ENCODE measurements around the gene NACC1. TPM values are rescaled to one million over a fixed set of nuclear protein-coding genes. Genes with fewer than 3 reads are reported as not detected.
"Not testable (repeated sequence)": the region's sequence is repeated elsewhere in the genome, so short reads cannot be mapped to it uniquely, and the experiment has no call there.

Gene NACC1
- total RNA-seq, 1 donor from 2014 or later = 62.1 TPM

- Mint-ChIP-seq H3K36me3 (ENCODE audit: low read depth) (peaks cover 59% of the 10 kb centered on the region), H3K4me1 (no peaks in the 10 kb centered on the region), H3K4me3 (no peak overlapping the region), H3K27me3 (no peaks in the 10 kb centered on the region), H3K9me3 (no peaks in the 10 kb centered on the region), H3K27ac (no peak overlapping the region)
- POLR2A ChIA-PET = no interaction called here
- CTCF ChIA-PET = no interaction called here
- no peak for TF ChIP-seq CTCF (IDR thresholded peaks at IDR 0.05)
- DNase-seq (no peak), ATAC-seq (ENCODE audit: low read depth) (no peak)
- intact Hi-C loops (cut with micrococcal nuclease) = no loop called here
These were observed 21.7 kb downstream of the NACC1 start for GRCh38 chr19:13139633-13140311.

- peaks cover 33% of the 10 kb centered on the region for H3K36me3 Mint-ChIP-seq (ENCODE audit: low read depth)
- H3K9me3 Mint-ChIP-seq = no peaks in the 10 kb centered on the region
- no peak overlapping the region for H3K27ac Mint-ChIP-seq
- H3K4me1 Mint-ChIP-seq = peaks cover 28% of the 10 kb centered on the region
- H3K27me3 Mint-ChIP-seq = no peaks in the 10 kb centered on the region
- no peak overlapping the region for H3K4me3 Mint-ChIP-seq
- CTCF ChIA-PET = interaction anchor here (1.0 kb wide), 1 partner anchor 116 kb away, joined by 3 read pairs; no protein-coding TSS in a partner anchor
- DNase-seq (no peak), ATAC-seq (ENCODE audit: low read depth) (no peak)
- intact Hi-C loops (cut with micrococcal nuclease) = no loop called here
- TF ChIP-seq CTCF (IDR thresholded peaks at IDR 0.05) = no peak
- POLR2A ChIA-PET = interaction anchor here (0.7 kb wide), 2 partner anchors 64 to 263 kb away, joined by 4 to 11 read pairs; no protein-coding TSS in a partner anchor
These were observed 28.9 kb downstream of the NACC1 start for GRCh38 chr19:13146763-13147563.

- not testable (repeated sequence) for H3K27me3 Mint-ChIP-seq
- peaks cover 34% of the 10 kb centered on the region for H3K4me1 Mint-ChIP-seq
These were observed 31.1 kb downstream of the NACC1 start for GRCh38 chr19:13149173-13149627.

GRCh38 chr19:13149628-13150186 lies 31.6 kb downstream of the NACC1 start:
- no peaks in the 10 kb centered on the region for H3K27me3 Mint-ChIP-seq
- CTCF ChIA-PET = interaction anchor here (0.9 to 1.8 kb wide), 7 partner anchors 18 to 113 kb away, joined by 3 to 18 read pairs (median 3); partner anchors contain the start of gene NACC1
- intact Hi-C loops (cut with micrococcal nuclease) = loop anchor here (1.0 to 10.0 kb wide), 9 partner anchors 17 to 988 kb away; partner anchors contain the start of genes ASF1B, CALR, LYL1 and RFX1
- no peak for TF ChIP-seq CTCF (IDR thresholded peaks at IDR 0.05)
- ATAC-seq (ENCODE audit: low read depth) (peak; percentile 2), DNase-seq (no peak)
- peak overlapping the region; percentile 99 for H3K4me3 Mint-ChIP-seq
- peak overlapping the region; percentile 99 for H3K27ac Mint-ChIP-seq
- peaks cover 34% of the 10 kb centered on the region for H3K4me1 Mint-ChIP-seq
- POLR2A ChIA-PET = interaction anchor here (0.6 to 5.0 kb wide), 18 partner anchors 17 to 1350 kb away, joined by 3 to 258 read pairs (median 4); partner anchors contain the start of genes LYL1, NACC1 and TRMT1
- no peaks in the 10 kb centered on the region for H3K9me3 Mint-ChIP-seq
- peaks cover 42% of the 10 kb centered on the region for H3K36me3 Mint-ChIP-seq (ENCODE audit: low read depth)

More at GRCh38 chr19:13149173-13149627, 31.1 kb downstream of the NACC1 start:
- ATAC-seq (ENCODE audit: low read depth); intact Hi-C loops (cut with micrococcal nuclease); H3K9me3 Mint-ChIP-seq; DNase-seq: not testable (repeated sequence)
- CTCF ChIA-PET = interaction anchor here (1.8 kb wide), 1 partner anchor 46 kb away, joined by 18 read pairs; no protein-coding TSS in a partner anchor
- H3K4me3 Mint-ChIP-seq = peak overlapping the region; percentile 99
- peak overlapping the region; percentile 54 for H3K27ac Mint-ChIP-seq
- H3K36me3 Mint-ChIP-seq (ENCODE audit: low read depth) = peaks cover 41% of the 10 kb centered on the region
- POLR2A ChIA-PET = interaction anchor here (0.7 to 5.0 kb wide), 8 partner anchors 17 to 132 kb away, joined by 8 to 258 read pairs (median 14); partner anchors contain the start of genes LYL1, NACC1 and TRMT1
